Fibroblast of skin of abdomen (primary cell): Measurements from ENCODE around the gene KMT2B.

ENCODE experiments used
- DNase-seq: peaks from one replicate; pipeline ENCODE4 v3.0.0-alpha.2; 2013

KMT2B gene

DNA sequence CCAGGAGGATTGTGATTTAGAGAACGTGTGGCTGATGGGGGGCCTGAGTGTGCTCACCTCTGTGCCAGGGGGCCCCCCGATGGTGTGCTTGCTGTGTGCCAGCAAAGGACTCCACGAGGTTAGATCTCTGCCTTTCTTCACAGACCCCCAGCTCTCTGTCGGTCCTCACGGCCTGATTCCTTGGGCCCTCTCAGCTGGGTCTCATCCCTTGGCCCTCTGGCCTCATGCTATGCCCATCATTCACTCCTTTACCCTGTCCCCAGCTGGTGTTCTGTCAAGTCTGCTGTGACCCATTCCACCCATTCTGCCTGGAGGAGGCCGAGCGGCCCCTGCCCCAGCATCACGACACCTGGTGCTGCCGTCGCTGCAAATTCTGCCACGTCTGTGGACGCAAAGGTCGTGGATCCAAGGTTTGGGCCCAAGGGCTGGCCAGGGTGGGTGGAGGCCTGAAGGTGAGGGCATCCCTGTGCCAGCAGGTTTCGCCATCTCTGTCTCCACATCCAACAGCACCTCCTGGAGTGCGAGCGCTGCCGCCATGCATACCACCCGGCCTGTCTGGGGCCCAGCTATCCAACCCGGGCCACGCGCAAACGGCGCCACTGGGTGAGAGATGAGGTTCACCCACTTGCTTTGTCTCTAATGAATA is 7.5 kb downstream of the KMT2B start:
- DNase-seq: no peak

DNA sequence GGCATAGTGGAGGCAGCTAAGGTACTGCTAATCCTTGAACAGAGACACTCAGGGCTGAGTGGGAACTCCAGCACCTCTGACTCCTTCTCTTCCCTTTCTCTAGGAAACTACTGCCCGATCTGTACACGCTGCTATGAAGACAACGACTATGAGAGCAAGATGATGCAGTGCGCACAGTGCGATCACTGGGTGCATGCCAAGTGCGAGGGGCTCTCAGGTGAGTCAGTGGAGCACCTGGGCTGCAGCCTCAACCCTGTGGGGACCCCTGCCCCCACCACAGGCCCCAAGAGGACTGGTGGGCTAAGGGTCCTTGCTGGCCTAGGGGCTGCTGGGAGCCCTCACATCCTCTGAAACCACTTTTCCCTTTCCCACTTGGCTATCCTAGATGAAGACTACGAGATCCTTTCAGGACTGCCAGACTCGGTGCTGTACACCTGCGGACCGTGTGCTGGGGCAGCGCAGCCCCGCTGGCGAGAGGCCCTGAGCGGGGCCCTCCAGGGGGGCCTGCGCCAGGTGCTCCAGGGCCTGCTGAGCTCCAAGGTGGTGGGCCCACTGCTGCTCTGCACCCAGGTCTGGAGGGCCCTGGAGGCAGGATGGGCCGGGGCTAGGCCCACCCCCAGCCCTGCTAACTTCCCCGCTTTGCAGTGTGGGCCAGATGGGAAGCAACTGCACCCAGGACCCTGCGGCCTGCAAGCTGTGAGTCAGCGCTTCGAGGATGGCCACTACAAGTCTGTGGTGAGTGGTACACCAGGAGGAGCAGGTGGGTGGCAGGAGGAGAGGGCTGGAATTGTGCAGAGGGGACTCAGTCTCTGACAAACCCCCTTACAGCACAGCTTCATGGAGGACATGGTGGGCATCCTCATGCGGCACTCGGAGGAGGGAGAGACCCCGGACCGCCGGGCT is 9.5 kb downstream of the KMT2B start:
- no peak for DNase-seq

DNA sequence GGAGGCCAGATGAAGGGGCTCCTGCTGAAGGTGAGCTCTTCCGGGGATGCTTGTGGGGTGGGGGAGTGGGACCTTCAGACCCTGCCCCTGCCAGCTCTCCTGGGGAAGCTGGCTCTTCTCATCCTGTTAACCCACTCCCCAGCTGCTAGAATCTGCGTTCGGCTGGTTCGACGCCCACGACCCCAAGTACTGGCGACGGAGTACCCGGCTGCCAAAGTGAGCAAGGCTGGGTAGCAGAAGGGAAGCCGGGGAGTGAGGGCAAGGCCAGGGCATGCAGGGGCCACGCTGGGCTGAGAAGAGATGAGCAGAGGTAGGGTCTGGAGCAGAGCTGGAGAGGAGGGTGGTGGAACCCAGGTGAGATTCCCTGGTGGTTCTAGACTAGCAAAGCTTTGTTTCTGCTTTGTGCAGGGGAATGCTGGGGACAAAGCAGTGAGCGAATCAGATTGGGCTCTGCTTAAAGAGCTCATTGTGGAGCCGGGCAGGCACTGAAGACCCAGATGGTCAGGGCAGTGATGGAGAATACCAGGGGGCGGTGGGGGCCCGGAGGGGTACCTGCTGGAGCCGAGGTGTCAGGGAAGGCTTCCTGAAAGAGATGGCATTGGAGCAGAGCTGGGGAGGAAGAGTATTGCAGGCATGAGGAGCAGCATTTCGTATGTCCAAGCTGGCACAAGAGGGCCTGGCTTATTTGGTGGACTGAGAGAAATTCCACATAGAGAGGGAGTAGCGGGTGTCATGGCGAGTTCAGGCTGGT is 10.3 kb downstream of the KMT2B start:
- DNase-seq: no peak

- DNase-seq: no peak
Observed at GRCh38 chr19:35729021-35729420, 11.2 kb downstream of the KMT2B start.

DNA sequence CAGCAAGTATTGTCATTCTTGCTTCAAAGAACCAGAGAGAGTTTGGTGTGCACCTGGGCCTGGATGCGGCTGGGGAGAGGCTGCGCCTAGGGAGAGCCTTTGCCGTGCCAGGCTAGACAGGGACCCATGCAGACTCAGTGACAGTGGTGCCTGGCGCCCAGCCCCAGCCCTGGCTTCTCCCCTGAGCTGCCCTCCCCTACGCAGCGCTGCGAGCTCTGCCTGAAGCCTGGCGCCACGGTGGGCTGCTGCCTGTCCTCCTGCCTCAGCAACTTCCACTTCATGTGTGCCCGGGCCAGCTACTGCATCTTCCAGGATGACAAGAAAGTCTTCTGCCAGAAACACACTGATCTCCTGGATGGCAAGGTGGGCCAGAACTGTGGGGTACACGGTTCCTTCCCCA is 12.0 kb downstream of the KMT2B start:
- no peak for DNase-seq

DNA sequence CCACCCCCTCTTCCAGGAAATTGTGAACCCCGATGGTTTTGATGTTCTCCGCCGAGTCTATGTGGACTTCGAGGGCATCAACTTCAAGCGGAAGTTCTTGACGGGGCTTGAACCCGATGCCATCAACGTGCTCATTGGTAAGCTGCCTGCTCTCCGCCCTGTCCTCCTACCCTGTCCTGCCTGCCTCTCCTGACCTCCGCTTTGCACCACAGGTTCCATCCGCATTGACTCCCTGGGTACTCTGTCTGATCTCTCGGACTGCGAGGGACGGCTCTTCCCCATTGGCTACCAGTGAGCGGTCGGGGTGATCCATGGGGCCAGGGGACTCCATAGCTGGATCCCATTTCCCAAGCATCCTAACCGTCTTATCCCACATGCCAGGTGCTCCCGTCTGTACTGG is 12.5 kb downstream of the KMT2B start:
- DNase-seq: no peak

DNA sequence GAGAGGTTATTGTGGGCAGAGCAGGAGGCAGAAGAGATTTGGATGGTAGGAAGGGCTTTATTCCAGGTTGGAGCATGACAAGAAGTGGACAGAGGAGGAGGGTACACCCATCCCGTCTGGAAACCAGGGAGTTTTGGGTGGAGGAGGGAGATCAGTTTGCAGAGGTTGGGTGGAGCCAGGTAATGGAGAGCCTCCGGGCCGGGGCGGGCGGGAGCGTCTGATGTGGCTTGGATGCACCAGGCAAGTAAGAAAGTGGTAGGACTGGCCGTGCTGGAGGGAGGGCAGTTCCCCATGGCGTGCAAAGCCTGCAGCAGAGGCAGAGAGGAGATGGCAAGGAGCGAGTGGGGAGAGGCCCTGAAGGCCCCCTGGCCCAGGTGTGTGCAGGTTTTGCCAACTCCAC is 13.6 kb downstream of the KMT2B start:
- no peak for DNase-seq

- DNase-seq: no peak
Observed at GRCh38 chr19:35731779-35732405, 14.1 kb downstream of the KMT2B start.

GRCh38 chr19:35732540-35733179 is 14.9 kb downstream of the KMT2B start:
- DNase-seq: no peak

- DNase-seq: no peak
Observed at GRCh38 chr19:35733180-35734125, 15.7 kb downstream of the KMT2B start.

DNA sequence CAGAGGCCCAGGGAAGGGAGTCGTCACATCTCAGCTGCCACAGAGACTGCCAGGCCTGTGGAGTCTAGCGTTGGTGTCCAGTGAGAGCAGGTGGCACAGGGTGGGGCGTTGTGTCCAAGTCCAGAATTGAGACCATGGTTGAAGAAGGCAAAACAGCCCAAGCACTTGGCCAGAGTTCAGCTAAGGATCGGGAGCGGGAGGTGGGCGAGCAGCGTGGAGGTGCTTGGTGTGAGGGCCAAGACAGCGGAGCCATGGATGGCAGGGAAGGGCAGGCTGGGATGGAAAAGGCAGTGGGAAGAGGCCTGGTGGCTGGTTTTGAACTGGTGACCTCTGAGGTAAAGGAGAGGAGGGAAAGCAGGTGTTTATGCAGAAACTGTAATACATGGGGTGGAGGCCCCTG is 16.5 kb downstream of the KMT2B start:
- no peak for DNase-seq

- DNase-seq: no peak
Observed at GRCh38 chr19:35734889-35735288, 17.1 kb downstream of the KMT2B start.

GRCh38 chr19:35736913-35737886 is 19.4 kb downstream of the KMT2B start:
- DNase-seq: no peak

GRCh38 chr19:35738021-35738886 is 20.5 kb downstream of the KMT2B start:
- no peak for DNase-seq

DNA sequence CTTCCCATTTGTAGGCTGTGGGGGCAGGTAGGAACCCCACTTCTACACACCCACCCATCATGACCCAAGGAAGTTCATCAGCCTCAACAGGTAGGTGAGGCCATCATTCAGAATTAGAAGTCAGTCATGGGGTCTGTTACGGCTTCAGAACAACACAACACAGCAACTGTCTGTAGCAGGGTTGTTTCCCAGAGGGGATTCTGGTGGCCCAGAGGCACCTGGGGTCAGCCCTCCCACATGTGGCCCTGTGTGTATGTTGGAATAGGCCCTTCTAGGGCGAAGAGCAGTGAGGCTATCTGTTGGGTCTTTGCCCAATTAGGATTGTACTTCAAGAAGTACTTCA is 21.1 kb downstream of the KMT2B start:
- DNase-seq: no peak

DNA sequence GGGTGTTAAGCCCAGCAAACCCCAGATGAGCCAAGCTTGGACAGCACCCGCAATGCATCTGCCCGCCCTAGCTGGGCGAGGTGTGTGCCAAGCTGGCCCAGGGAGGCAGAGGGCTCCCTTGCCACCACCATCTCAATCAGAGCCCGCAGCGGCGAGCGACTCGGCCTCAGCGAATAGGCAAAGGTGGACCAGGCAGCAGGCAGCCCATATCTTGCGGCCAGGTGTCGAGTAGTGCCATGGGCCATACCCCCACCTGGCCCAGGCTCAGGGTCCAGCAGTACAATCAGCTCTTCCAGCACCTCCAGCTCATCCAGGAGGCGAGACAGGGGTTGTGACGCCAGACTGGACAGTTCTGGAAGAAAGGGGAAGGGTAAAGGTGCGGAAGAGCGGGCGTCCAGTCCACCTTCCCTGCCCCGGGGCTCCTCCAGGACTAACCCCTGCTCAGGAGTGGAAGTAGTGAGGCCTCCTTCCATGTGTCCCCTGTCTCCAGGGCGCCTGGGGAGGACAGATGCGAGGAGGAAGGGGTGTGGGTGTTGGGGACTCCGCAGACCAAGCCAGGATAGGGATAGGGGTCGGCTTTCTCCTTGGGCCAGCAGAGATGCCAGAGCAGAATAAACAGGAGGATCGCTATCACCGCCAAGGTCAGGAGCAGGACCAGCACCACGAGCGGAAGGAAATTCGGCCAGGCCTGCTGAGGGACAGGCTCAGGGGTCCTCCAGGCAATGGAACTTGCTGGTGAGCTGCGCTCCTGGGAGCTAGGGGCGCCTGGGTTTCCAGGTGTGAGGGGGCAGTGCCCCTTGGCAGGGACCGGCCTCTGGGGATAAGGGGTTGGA is 21.7 kb downstream of the KMT2B start:
- no peak for DNase-seq

GRCh38 chr19:35740108-35740422 is 22.3 kb downstream of the KMT2B start:
- DNase-seq: no peak
